Colon (tissue), 2 donors: ENCODE results near the gene HSDL2.

Experiments used
- FAIRE-seq: peaks from 2 replicates; lab custom pipeline; 2012; peaks lifted over from hg19 to GRCh38; lab: Jason Lieb, UNC
- donor health status: control.
- donor health status: control.

Gene HSDL2

DNA sequence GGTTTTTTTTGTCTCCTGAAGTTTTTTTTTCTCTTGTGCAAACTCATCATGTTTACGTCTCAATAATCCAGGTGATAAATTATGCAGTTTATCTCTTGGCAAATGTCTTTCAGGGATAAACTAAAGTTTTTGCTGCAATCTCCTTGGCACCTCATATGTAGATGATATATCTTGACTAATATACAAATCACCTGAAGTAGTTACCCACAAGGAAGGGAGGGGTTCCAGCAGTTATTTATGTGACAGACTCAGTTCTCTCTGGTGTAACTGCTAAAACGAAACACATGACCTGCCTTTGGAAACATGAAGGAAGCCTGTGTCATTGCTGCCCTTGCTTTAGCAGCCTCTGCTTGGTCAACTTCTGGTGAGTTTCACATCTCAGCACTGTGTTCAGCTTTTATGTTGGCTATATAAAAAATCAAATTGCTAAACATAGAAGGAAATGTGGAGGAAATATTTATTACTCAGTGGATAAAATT lies 67.4 kb downstream of the HSDL2 start:
- FAIRE-seq: no peak

GRCh38 chr9:112462855-112463254 lies 82.9 kb downstream of the HSDL2 start:
- FAIRE-seq: no peak

DNA sequence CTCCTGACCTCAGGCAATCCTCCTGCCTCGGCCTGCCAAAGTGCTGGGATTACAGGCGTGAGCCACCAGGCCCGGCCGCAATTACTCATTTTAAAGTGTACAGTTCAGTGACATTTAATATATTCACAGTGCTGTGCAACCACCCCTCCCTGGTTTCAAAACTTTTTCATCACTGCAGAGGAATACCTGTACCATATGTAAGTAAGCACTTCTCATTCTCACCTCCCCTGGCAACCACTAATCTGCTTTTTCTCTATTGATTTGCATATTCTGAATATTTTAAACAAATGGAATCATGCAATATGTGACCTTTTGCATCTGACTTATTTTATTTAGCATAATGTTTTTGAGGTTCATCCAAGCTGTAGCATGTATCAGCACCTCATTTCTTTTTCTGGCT lies 85.4 kb downstream of the HSDL2 start:
- no peak for FAIRE-seq

DNA sequence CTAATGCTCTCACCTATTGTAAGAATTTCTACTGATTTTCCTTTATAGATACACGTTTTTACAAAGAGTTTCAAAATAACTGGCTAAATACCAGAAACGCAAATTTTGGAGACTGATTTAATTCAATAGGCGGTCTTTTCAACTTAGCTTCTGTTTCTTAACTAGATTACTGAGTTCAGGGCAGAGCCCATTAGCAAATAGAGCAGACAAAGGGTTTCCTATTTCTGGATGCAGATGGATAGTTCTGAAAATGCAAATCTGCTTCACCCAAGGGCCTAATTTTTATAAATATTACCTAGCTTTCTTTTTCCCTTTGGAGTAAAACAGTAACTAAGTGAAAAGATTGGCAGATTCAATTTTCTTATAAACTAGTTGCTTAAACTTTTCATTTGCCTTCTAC lies 93.1 kb downstream of the HSDL2 start:
- FAIRE-seq: no peak

- no peak for FAIRE-seq
Observed at GRCh38 chr9:112473986-112474385, 94.1 kb downstream of the HSDL2 start.

GRCh38 chr9:112475318-112475717 lies 95.4 kb downstream of the HSDL2 start:
- FAIRE-seq: no peak

DNA sequence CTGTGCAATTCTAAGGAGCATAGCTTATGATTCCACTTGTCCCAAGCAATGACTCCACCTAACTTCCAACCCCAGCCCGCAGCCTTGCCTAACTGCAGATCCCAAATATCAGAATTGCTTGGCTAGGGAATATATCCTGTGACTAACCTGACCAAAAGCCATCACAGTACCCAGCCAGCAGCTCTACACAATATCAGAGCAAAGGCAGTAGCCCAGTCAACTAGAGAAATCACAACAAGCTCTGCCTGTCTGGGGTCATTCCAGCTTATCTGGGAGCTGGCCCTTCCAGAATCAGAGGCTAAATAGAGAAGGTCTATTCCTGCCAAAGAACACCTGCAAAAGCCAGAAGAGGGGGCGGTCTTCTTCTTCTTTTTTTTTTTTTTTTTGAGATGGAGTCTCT lies 97.4 kb downstream of the HSDL2 start:
- FAIRE-seq: no peak

- no peak for FAIRE-seq
Observed at GRCh38 chr9:112479221-112479620, 99.3 kb downstream of the HSDL2 start.

- FAIRE-seq: no peak
Observed at GRCh38 chr9:112484607-112485006, 104.7 kb downstream of the HSDL2 start.

DNA sequence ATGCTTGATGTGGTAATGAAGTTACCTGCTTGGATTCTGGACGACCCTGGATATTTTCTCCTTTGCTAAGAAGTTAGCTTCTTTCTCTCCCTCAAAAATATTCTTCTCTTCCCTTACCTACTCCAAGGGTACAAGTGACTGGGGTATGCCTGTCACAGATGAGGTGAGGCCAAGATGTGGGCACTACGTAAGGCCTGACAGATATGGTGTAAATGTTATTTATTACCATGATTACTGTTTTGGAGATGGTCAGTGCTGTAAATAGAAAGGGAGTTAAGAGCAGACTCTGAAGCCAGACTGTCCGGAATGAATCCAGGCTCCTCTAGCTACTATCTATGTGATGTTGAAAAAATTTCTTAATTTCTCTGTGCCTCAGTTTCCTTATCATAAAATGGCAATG lies 105.7 kb downstream of the HSDL2 start:
- no peak for FAIRE-seq

GRCh38 chr9:112486221-112487007 lies 106.5 kb downstream of the HSDL2 start, which contains the start of gene KIAA1958:
TSS of gene KIAA1958 (plus strand) at chr9:112486827. CDS start at chr9:112574081, 87,254 bp downstream.
- no peak for FAIRE-seq

- no peak for FAIRE-seq
Observed at GRCh38 chr9:112487008-112487798, 107.3 kb downstream of the HSDL2 start.

GRCh38 chr9:112487799-112488340 lies 108.0 kb downstream of the HSDL2 start:
- no peak for FAIRE-seq

DNA sequence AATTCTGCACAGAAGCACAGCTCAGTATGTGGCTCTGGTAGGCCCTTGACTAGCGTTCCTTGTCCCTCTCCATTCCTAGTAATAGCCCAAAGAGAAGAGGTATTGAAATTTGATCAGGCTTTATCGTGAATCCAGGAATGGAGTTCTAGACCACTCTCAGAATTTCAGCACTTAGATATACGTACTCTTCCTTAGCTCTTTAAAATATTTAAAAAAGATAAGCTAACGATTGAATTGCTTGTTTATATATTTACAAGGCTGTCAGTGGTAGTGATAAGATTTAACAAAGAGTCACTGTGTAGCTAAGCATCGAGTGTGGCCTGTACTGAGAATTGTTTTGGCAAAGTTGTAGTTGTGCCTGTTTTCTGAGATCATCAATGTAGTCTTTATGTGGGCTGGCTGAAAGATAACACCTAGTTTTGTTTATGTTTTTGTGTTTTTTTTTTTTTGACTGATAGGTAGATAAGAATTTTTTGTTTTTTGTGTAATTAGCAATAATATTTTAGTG lies 109.2 kb downstream of the HSDL2 start:
- no peak for FAIRE-seq

GRCh38 chr9:112489876-112490666 lies 110.2 kb downstream of the HSDL2 start:
- no peak for FAIRE-seq

- no peak for FAIRE-seq
Observed at GRCh38 chr9:112493393-112494137, 113.7 kb downstream of the HSDL2 start.

DNA sequence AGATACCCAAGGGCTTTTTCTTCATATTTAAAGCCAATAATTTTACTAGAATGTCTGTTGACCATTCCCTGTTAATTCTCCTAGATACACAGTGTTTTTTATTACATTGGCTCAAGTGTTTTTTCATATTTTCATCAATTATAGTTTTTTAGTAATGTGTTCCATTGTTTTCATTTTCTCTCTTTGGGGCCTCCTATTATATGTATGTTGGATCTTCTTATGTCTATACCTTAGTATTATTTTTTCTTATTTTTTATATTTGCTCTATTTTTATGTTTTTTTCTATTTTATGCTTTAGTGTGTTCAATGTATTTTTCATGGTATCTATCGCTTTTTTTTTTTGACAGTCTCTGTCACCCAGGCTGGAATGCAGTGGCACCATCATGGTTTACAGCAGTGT lies 114.2 kb downstream of the HSDL2 start:
- no peak for FAIRE-seq

DNA sequence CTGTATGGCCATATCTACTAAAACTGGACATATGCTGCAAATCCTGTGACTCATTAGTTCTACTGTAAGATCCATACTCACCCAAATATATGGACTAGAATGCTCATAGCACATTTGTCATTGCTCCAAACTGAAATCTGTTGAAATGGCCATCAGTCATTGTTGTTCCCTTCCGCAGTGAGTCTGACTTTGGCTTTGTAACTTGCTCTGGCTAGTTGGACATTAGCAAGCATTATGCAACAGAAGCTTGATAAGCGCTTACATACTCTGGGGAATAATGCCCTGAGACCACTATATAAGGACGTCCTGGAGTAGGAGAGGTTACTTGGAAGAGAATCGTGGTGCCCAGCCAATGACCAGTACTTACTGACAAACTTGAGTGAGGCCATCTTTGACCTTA lies 115.7 kb downstream of the HSDL2 start:
- FAIRE-seq: no peak

DNA sequence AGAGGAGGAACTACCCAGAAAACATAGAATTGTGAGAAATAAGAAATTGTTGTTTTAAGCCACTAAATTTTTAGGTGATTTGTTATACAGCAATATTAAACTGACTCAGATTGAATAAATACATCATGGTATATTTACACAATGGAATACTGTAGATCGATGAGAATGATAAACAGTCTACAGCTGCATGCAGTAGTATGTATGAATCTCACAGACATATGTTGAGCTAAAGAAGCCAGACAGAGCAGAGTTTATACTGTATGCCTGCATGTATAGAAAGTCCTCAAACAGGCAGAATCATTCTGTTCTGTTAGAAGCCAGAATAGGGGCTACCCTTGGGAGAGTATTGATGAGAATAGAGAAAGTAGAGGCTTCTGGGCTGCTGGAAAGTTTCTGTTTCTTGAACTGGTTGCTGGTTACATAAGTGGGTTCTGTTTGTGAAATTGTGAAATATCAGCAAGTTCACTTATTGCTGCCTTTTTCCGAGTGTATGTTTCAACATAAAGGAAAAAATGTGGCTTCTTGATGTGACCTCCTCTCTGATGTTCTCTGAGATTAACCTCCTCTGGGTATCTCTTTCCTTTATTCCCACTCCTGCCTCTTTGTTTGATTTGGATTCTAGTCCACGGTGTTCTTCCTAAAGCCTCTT lies 116.3 kb downstream of the HSDL2 start:
- no peak for FAIRE-seq

- FAIRE-seq: no peak
Observed at GRCh38 chr9:112500842-112501241, 120.9 kb downstream of the HSDL2 start.

DNA sequence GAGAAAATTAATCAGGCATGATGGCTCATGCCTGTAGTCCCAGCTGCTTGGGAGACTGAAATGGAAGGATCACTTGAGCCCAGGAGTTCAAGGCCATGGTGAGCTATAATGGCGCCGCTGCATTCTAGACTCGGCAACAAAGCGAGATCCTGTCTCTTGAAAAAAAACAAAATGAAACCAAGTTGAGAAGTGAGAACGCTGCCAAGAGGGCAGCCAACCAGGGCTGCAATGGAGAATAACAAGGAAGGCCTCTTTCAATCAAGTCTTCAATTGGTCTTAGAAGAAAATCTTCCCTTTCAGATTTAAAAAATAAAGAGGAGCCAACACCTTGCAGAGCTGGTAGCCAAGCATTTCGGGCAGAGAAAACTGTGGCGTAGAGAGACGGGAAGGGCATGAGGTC lies 121.4 kb downstream of the HSDL2 start:
- no peak for FAIRE-seq
